GM23338 (cell line): ENCODE measurements around the gene EIF2AK3. TPM values are rescaled to one million over a fixed set of nuclear protein-coding genes. Genes with fewer than 3 reads are reported as not detected.

Source experiments
- ATAC-seq: fragments of 200-7000 bp; cut with Tn5 transposase; 3 replicates; pipeline ENCODE4 v1.9.1; 2020
- DNase-seq: peaks from one replicate; pipeline ENCODE4 v3.0.0-alpha.2; 2015; ENCODE audit warnings: low spot score
- H2AFZ ChIP-seq: fragments of 200-600 bp; sonication (generic); 2 replicates; pipeline ENCODE4 v1.8.0; 2016; ENCODE audit warnings: antibody characterized with exemption, mild to moderate bottlenecking, moderate library complexity
- H3F3A ChIP-seq: fragments of 200-600 bp; sonication (generic); replicated peaks from 2 replicates; pipeline ENCODE4 v1.8.0; 2017; ENCODE audit warnings: antibody characterized with exemption, mixed run types, low read depth
- H3K27ac ChIP-seq: fragments of 200-600 bp; sonication (generic); 2 replicates; pipeline ENCODE4 v1.6.1; 2016; ENCODE audit warnings: low read depth
- H3K27me3 ChIP-seq: fragments of 200-600 bp; sonication (generic); 2 replicates; pipeline ENCODE4 v1.8.0; 2016; ENCODE audit warnings: mild to moderate bottlenecking, mixed run types, moderate library complexity; ENCODE audit not compliant: insufficient read depth
- H3K36me3 ChIP-seq: fragments of 200-600 bp; sonication (generic); 2 replicates; pipeline ENCODE4 v1.8.0; 2016; ENCODE audit warnings: mild to moderate bottlenecking; ENCODE audit not compliant: insufficient read depth
- H3K4me1 ChIP-seq: fragments of 200-600 bp; sonication (generic); 2 replicates; pipeline ENCODE4 v1.8.0; 2016; ENCODE audit warnings: mild to moderate bottlenecking, moderate library complexity; ENCODE audit not compliant: insufficient read depth
- H3K4me2 ChIP-seq: fragments of 200-600 bp; sonication (generic); 2 replicates; pipeline ENCODE4 v1.7.1; 2017; ENCODE audit warnings: mixed run types
- H3K4me3 ChIP-seq: fragments of 200-600 bp; sonication (generic); 2 replicates; pipeline ENCODE4 v1.6.1; 2016; ENCODE audit warnings: mixed run types
- H3K79me2 ChIP-seq: fragments of 200-600 bp; sonication (generic); replicated peaks from 2 replicates; pipeline ENCODE4 v1.8.0; 2017; ENCODE audit warnings: mild to moderate bottlenecking; ENCODE audit not compliant: insufficient read depth
- H3K9me2 ChIP-seq: fragments of 200-600 bp; sonication (generic); 2 replicates; pipeline ENCODE4 v1.8.0; 2017; ENCODE audit not compliant: insufficient read depth
- H4K20me1 ChIP-seq: fragments of 200-600 bp; sonication (generic); replicated peaks from 2 replicates; pipeline ENCODE4 v1.8.0; 2017; ENCODE audit warnings: mild to moderate bottlenecking; ENCODE audit not compliant: insufficient read depth
- H3K27ac Mint-ChIP-seq: 2 replicates; pipeline ENCODE4 v1.8.0; 2020; ENCODE audit warnings: inconsistent platforms, mild to moderate bottlenecking, moderate library complexity, mixed read lengths
- H3K27me3 Mint-ChIP-seq: 3 replicates; pipeline ENCODE4 v1.8.0; 2022; ENCODE audit warnings: low read depth, mild to moderate bottlenecking, moderate library complexity, mixed read lengths, inconsistent platforms; ENCODE audit not compliant: insufficient read depth, poor library complexity
- H3K36me3 Mint-ChIP-seq: 3 replicates; pipeline ENCODE4 v1.8.0; 2021; ENCODE audit warnings: low read depth, mild to moderate bottlenecking, inconsistent platforms, moderate library complexity, mixed read lengths
- H3K4me1 Mint-ChIP-seq: 3 replicates; pipeline ENCODE4 v1.8.0; 2020; ENCODE audit warnings: mild to moderate bottlenecking, inconsistent platforms, mixed read lengths
- H3K4me3 Mint-ChIP-seq: 3 replicates; pipeline ENCODE4 v1.8.0; 2021; ENCODE audit warnings: moderate library complexity, mild to moderate bottlenecking, inconsistent platforms, mixed read lengths
- H3K9me3 Mint-ChIP-seq: 3 replicates; pipeline ENCODE4 v1.8.0; 2020; ENCODE audit warnings: moderate library complexity, mild to moderate bottlenecking, inconsistent platforms, mixed read lengths
- CREB1 ChIP-seq: fragments of 250-450 bp; sonication (Bioruptor Pico); IDR thresholded peaks from 2 replicates; pipeline ENCODE4 v1.5.0; 2020; ENCODE audit warnings: low read depth, mild to moderate bottlenecking, moderate library complexity
- CTCF ChIP-seq, 2 experiments: fragments of 200-600 bp in 1 of 2; sonication (generic) in 1 of 2; conservative IDR thresholded peaks; 2 replicates each; pipeline versions ENCODE4 v1.5.1 to v1.6.1; 2016 to 2017; ENCODE audit warnings: antibody characterized with exemption in 2 of 2, low read depth in 2 of 2, mild to moderate bottlenecking in 2 of 2, moderate library complexity in 1 of 2
- ETS1 ChIP-seq: IDR thresholded peaks from 2 replicates; pipeline ENCODE4 v1.6.1; 2016; ENCODE audit warnings: antibody characterized with exemption
- EZH2 ChIP-seq: fragments of 200-600 bp; sonication (generic); IDR thresholded peaks from one replicate; pipeline ENCODE4 v1.8.0; 2017; ENCODE audit warnings: antibody characterized with exemption, mild to moderate bottlenecking, low read depth; ENCODE audit not compliant: unreplicated experiment
- EZH2phosphoT487 ChIP-seq: fragments of 200-600 bp; sonication (generic); IDR thresholded peaks from one replicate; pipeline ENCODE4 v1.8.1; 2018; ENCODE audit warnings: antibody characterized with exemption; ENCODE audit not compliant: unreplicated experiment
- JUNB ChIP-seq: IDR thresholded peaks from one replicate; pipeline ENCODE4 v1.6.1; 2016; ENCODE audit warnings: antibody characterized with exemption; ENCODE audit not compliant: unreplicated experiment
- NANOG ChIP-seq: IDR thresholded peaks from 2 replicates; pipeline ENCODE4 v1.6.1; 2016; ENCODE audit warnings: antibody characterized with exemption, borderline replicate concordance
- POLR2AphosphoS5 ChIP-seq: IDR thresholded peaks from 2 replicates; pipeline ENCODE4 v1.6.1; 2016; ENCODE audit warnings: antibody characterized with exemption, low read depth
- STAT1 ChIP-seq: IDR thresholded peaks from one replicate; pipeline ENCODE4 v1.6.1; 2016; ENCODE audit warnings: antibody characterized with exemption; ENCODE audit not compliant: unreplicated experiment
- ZNF114 ChIP-seq: fragments of 250-450 bp; sonication (Bioruptor Pico); IDR thresholded peaks from 2 replicates; pipeline ENCODE4 v1.5.0; 2020; ENCODE audit warnings: mild to moderate bottlenecking, moderate library complexity
- ZNF331 ChIP-seq: fragments of 250-450 bp; sonication (Bioruptor Pico); IDR thresholded peaks from 2 replicates; pipeline ENCODE4 v1.5.0; 2020; ENCODE audit warnings: low read depth, mild to moderate bottlenecking, moderate library complexity
- ZNF462 ChIP-seq: fragments of 250-450 bp; sonication (Bioruptor Pico); IDR thresholded peaks from 2 replicates; pipeline ENCODE4 v1.5.0; 2020; ENCODE audit warnings: mild to moderate bottlenecking, moderate library complexity
- polyA plus RNA-seq: library from polyadenylated mRNA; unstranded; fragments of >200 nt; fragmentation: Nextera tagmentation; extraction: Ambion mirVana; gene quantifications from 2 replicates; pipeline ENCODE4 v1.2.1, GENCODE V29; 2016
- total RNA-seq: library from RNA; depleted of rRNA; stranded (reverse); fragments of >200 nt; shearing (Covaris generic); gene quantifications from 2 replicates; pipeline ENCODE4 v1.2.3, GENCODE V29; 2014

Gene EIF2AK3
- total and polyA plus RNA-seq, 2 experiments from 2014 or later, result 5.9 to 24.2 TPM

- H3K27ac Mint-ChIP-seq, result peak overlapping the region; percentile 71; the same call in 1 of the 2 replicates
- no peak overlapping the region for H2AFZ ChIP-seq
- H3K9me2 ChIP-seq, result no peaks in the 10 kb centered on the region
- TF ChIP-seq CREB1 (CRISPR knock-in tag) (no peak), NANOG (no peak)
- H3K4me3 Mint-ChIP-seq, result peak overlapping the region; percentile 92; the same call in 2 of the 3 replicates
- H3K4me1 Mint-ChIP-seq, result peaks cover 30% of the 10 kb centered on the region
- no peaks in the 10 kb centered on the region for H3F3A ChIP-seq
- H3K27me3 Mint-ChIP-seq, result peaks cover 3% of the 10 kb centered on the region
- H3K9me3 Mint-ChIP-seq, result no peaks in the 10 kb centered on the region; the same call in 2 of the 3 replicates
- H3K4me1 ChIP-seq, result peaks cover 57% of the 10 kb centered on the region
- H4K20me1 ChIP-seq, result no peaks in the 10 kb centered on the region
- no peaks in the 10 kb centered on the region for H3K36me3 Mint-ChIP-seq
- peak; percentile 7 for ATAC-seq
- H3K79me2 ChIP-seq, result peaks cover 50% of the 10 kb centered on the region
- no peaks in the 10 kb centered on the region for H3K36me3 ChIP-seq
- H3K4me3 ChIP-seq, result peak overlapping the region; percentile 59
- H3K27ac ChIP-seq, result peak overlapping the region; percentile 60
- peak; percentile 68 for DNase-seq
- no peaks in the 10 kb centered on the region for H3K27me3 ChIP-seq
- H3K4me2 ChIP-seq, result peak overlapping the region; percentile 82
These were observed 851 bp downstream of the EIF2AK3 start for GRCh38 chr2:88626171-88627054.

- no peaks in the 10 kb centered on the region for H3K27me3 ChIP-seq
- H3K4me1 Mint-ChIP-seq, result peaks cover 14% of the 10 kb centered on the region
- H3K79me2 ChIP-seq, result peaks cover 70% of the 10 kb centered on the region
- peaks cover 38% of the 10 kb centered on the region for H3K4me1 ChIP-seq
- peaks cover 3% of the 10 kb centered on the region for H3K27me3 Mint-ChIP-seq
- H3K27ac Mint-ChIP-seq, result no peak overlapping the region
- H3K9me3 Mint-ChIP-seq, result no peaks in the 10 kb centered on the region; the same call in 2 of the 3 replicates
- no peak overlapping the region for H3K4me3 Mint-ChIP-seq
- no peak overlapping the region for H2AFZ ChIP-seq
- H3K9me2 ChIP-seq, result no peaks in the 10 kb centered on the region
- H3F3A ChIP-seq, result no peaks in the 10 kb centered on the region
- no peaks in the 10 kb centered on the region for H3K36me3 ChIP-seq
- H3K27ac ChIP-seq, result peak overlapping the region; percentile 35; the same call in 1 of the 2 replicates
- H3K4me3 ChIP-seq, result peak overlapping the region; percentile 59
- peaks cover under 1% of the 10 kb centered on the region; the same call in 1 of the 2 replicates for H4K20me1 ChIP-seq
- peak overlapping the region; percentile 82 for H3K4me2 ChIP-seq
- DNase-seq, result no peak
- no peak for ATAC-seq
- H3K36me3 Mint-ChIP-seq, result no peaks in the 10 kb centered on the region
- TF ChIP-seq EZH2phosphoT487 (no peak), CREB1 (CRISPR knock-in tag) (no peak), JUNB (no peak), EZH2 (no peak), ETS1 (no peak), POLR2AphosphoS5 (no peak), ZNF331 (no peak), NANOG (no peak), ZNF462 (CRISPR knock-in tag) (no peak), ZNF114 (CRISPR knock-in tag) (no peak), STAT1 (no peak), CTCF (conservative IDR thresholded peaks at IDR 0.05; ENCODE audit: low read depth in 2 of 2) (no peak)
These were observed 2.8 kb downstream of the EIF2AK3 start for GRCh38 chr2:88624477-88624876.
